Testis (tissue), 3 donors: Measurements from ENCODE around the gene KLC1. TPM values are rescaled to one million over a fixed set of nuclear protein-coding genes. Genes with fewer than 3 reads are reported as not detected.

Experiments used
- DNase-seq: peaks from one replicate; pipeline ENCODE4 v3.0.0-alpha.2; 2019
- H3K27ac ChIP-seq, 2 donors: fragments of 200-600 bp; sonication (generic); one replicate each; pipeline ENCODE4 v1.5.1; 2019
- H3K27me3 ChIP-seq: fragments of 200-600 bp; sonication (generic); one replicate; pipeline ENCODE4 v1.5.1; 2019
- H3K36me3 ChIP-seq: fragments of 200-600 bp; sonication (generic); one replicate; pipeline ENCODE4 v1.5.1; 2017; ENCODE audit warnings: low read depth; ENCODE audit errors: missing control alignments
- H3K4me1 ChIP-seq: fragments of 200-600 bp; sonication (generic); one replicate; pipeline ENCODE4 v1.5.1; 2019
- H3K4me3 ChIP-seq, 2 donors: fragments of 200-600 bp; sonication (generic); one replicate each; pipeline ENCODE4 v1.5.1; 2017 to 2019
- H3K9me3 ChIP-seq: fragments of 200-600 bp; sonication (generic); one replicate; pipeline ENCODE4 v1.5.1; 2017
- CTCF ChIP-seq, 3 experiments: fragments of 450-650 bp in 2 of 3; fragments of 200-600 bp in 1 of 3; sonication (generic) in 1 of 3; IDR thresholded peaks; one replicate each; pipeline ENCODE4 v1.5.1; 2016 to 2019; ENCODE audit warnings: antibody characterized with exemption in 3 of 3, mild to moderate bottlenecking in 2 of 3, moderate library complexity in 1 of 3
- POLR2A ChIP-seq: fragments of 450-650 bp; IDR thresholded peaks from one replicate; pipeline ENCODE4 v1.6.1; 2017; ENCODE audit warnings: antibody characterized with exemption, mild to moderate bottlenecking, moderate library complexity
- WGBS, 2 donors: methylation state at CpG; one replicate each; pipeline ENCODE4 v1.1.5; 2018; 5-methylcytosine and 5-hydroxymethylcytosine counted together
- intact Hi-C: fragments of 100-400 bp; cut with DNase I; formaldehyde crosslinking; loops from one replicate; pipeline ENCODE4 v1.15.1; 2023; ENCODE audit warnings: low total_unique reads
- polyA plus RNA-seq: library from polyadenylated mRNA; stranded (reverse); fragments of 350-450 nt; fragmentation: Illumina TruSeq; extraction: RNeasy Lipid Tissue Mini Kit (QIAGEN cat#74804); gene quantifications from one replicate; pipeline ENCODE4 v1.2.3, GENCODE V29; 2014; ENCODE audit warnings: low read depth, low replicate concordance; ENCODE audit not compliant: insufficient read depth
- total RNA-seq, 2 donors: library from RNA; depleted of rRNA; stranded (reverse); fragments of >200 nt; gene quantifications; one replicate each; pipeline ENCODE4 v1.2.3, GENCODE V29; 2016

KLC1 gene
- total and polyA plus RNA-seq, 3 donors from 2014 or later: 92.9 to 473 (median 379) TPM

- Histone ChIP-seq H3K4me3 (no peak overlapping the region), H3K36me3 (no peaks in the 10 kb centered on the region), H3K27ac (no peak overlapping the region), H3K4me1 (peaks cover 34% of the 10 kb centered on the region), H3K9me3 (no peaks in the 10 kb centered on the region), H3K27me3 (no peaks in the 10 kb centered on the region)
- 90% methylated on average over 20 to 22 of the region's 22 CpGs for WGBS, 2 donors
- intact Hi-C loops: no loop called here
- no peak for DNase-seq
- TF ChIP-seq CTCF (IDR thresholded peaks at IDR 0.05): no peak
- no peak for TF ChIP-seq POLR2A
Observed at GRCh38 chr14:103693515-103693914, 64.5 kb downstream of the KLC1 start.

- no peaks in the 10 kb centered on the region for H3K9me3 ChIP-seq
- H3K27me3 ChIP-seq: no peaks in the 10 kb centered on the region
- no peaks in the 10 kb centered on the region for H3K36me3 ChIP-seq
- no peak overlapping the region for H3K27ac ChIP-seq
- WGBS, 2 donors: 85 to 91% methylated on average over 20 of the region's 20 CpGs
- H3K4me1 ChIP-seq: peaks cover 26% of the 10 kb centered on the region
- intact Hi-C loops: no loop called here
- H3K4me3 ChIP-seq: no peak overlapping the region
- DNase-seq: no peak
- TF ChIP-seq CTCF (IDR thresholded peaks at IDR 0.05) (no peak), POLR2A (no peak)
Observed at GRCh38 chr14:103694572-103695026, 65.6 kb downstream of the KLC1 start.

- no peaks in the 10 kb centered on the region for H3K36me3 ChIP-seq
- H3K27ac ChIP-seq: no peak overlapping the region
- TF ChIP-seq POLR2A: no peak
- no peak for TF ChIP-seq CTCF (IDR thresholded peaks at IDR 0.05)
- no peaks in the 10 kb centered on the region for H3K27me3 ChIP-seq
- DNase-seq: no peak
- no peak overlapping the region for H3K4me3 ChIP-seq
- 72 to 74% methylated on average over 14 of the region's 14 CpGs for WGBS, 2 donors
- no peaks in the 10 kb centered on the region for H3K9me3 ChIP-seq
- intact Hi-C loops: no loop called here
- peaks cover 28% of the 10 kb centered on the region for H3K4me1 ChIP-seq
Observed at GRCh38 chr14:103695296-103696069, 66.5 kb downstream of the KLC1 start.

- Histone ChIP-seq H3K4me3 (no peak overlapping the region), H3K27me3 (no peaks in the 10 kb centered on the region), H3K9me3 (no peaks in the 10 kb centered on the region), H3K4me1 (peaks cover 30% of the 10 kb centered on the region), H3K36me3 (no peaks in the 10 kb centered on the region), H3K27ac (peak overlapping the region in 1 of 2 donors; percentile 30)
- intact Hi-C loops: no loop called here
- TF ChIP-seq CTCF (IDR thresholded peaks at IDR 0.05) (no peak), POLR2A (no peak)
- DNase-seq: no peak
- WGBS, 2 donors: 32 to 49% methylated on average over 10 of the region's 13 CpGs
Observed at GRCh38 chr14:103696070-103696402, 67.0 kb downstream of the KLC1 start.
